Superior temporal gyrus (tissue), 1 donor: Measurements from ENCODE around the gene SLC38A10.
A peak's percentile ranks its signal among the peaks of the same experiment; 100 is the strongest.

Experiments
- DNase-seq: peaks from one replicate; pipeline ENCODE4 v3.0.0-alpha.2; 2016; ENCODE audit errors: extremely low spot score

Gene SLC38A10

GRCh38 chr17:81298991-81299738 lies 4.1 kb upstream of the SLC38A10 start:
- no peak for DNase-seq

- DNase-seq: no peak
These were observed 3.4 kb upstream of the SLC38A10 start for GRCh38 chr17:81298325-81298990.

GRCh38 chr17:81295676-81296381 lies 722 bp upstream of the SLC38A10 start:
- peak; percentile 36 for DNase-seq

- no peak for DNase-seq
These were observed 536 bp downstream of the SLC38A10 start for GRCh38 chr17:81294512-81295030.

- DNase-seq: no peak
These were observed 2.7 kb downstream of the SLC38A10 start for GRCh38 chr17:81292450-81292849.

GRCh38 chr17:81291662-81292061 lies 3.4 kb downstream of the SLC38A10 start:
- DNase-seq: peak; percentile 53

- DNase-seq: no peak
These were observed 4.9 kb downstream of the SLC38A10 start for GRCh38 chr17:81290230-81290629.

- DNase-seq: no peak
These were observed 5.5 kb downstream of the SLC38A10 start for GRCh38 chr17:81289627-81290026.

- DNase-seq: no peak
These were observed 6.4 kb downstream of the SLC38A10 start for GRCh38 chr17:81288715-81289114.

GRCh38 chr17:81287741-81288430 lies 7.2 kb downstream of the SLC38A10 start:
- no peak for DNase-seq

GRCh38 chr17:81287152-81287551 lies 8.0 kb downstream of the SLC38A10 start:
- DNase-seq: no peak

GRCh38 chr17:81286491-81287145 lies 8.5 kb downstream of the SLC38A10 start:
- no peak for DNase-seq

GRCh38 chr17:81285894-81286293 lies 9.2 kb downstream of the SLC38A10 start:
- DNase-seq: no peak

- no peak for DNase-seq
These were observed 9.8 kb downstream of the SLC38A10 start for GRCh38 chr17:81285179-81285878.

GRCh38 chr17:81282876-81283275 lies 12.2 kb downstream of the SLC38A10 start:
- DNase-seq: no peak

GRCh38 chr17:81282141-81282540 lies 13.0 kb downstream of the SLC38A10 start:
- DNase-seq: no peak

- no peak for DNase-seq
These were observed 14.5 kb downstream of the SLC38A10 start for GRCh38 chr17:81280571-81280970.

GRCh38 chr17:81279278-81280275 lies 15.5 kb downstream of the SLC38A10 start:
- no peak for DNase-seq

- DNase-seq: no peak
These were observed 16.3 kb downstream of the SLC38A10 start for GRCh38 chr17:81278831-81279230.
